Muscle of back (tissue), 11 donors: ENCODE measurements around the gene ALDOB. TPM values are rescaled to one million over a fixed set of nuclear protein-coding genes. Genes with fewer than 3 reads are reported as not detected.
"Not testable (repeated sequence)": the region's sequence is repeated elsewhere in the genome, so short reads cannot be mapped to it uniquely, and the experiment has no call there.

ENCODE experiments used
- DNase-seq, 3 donors: peaks; one replicate each; pipeline versions ENCODE4 v3.0.0 to v3.0.0-alpha.2; 2013
- polyA plus RNA-seq, 10 donors: library from polyadenylated mRNA; unstranded; fragments of 120-200 nt; gene quantifications; one replicate each; pipeline ENCODE4 v1.2.1, GENCODE V29; 2013; ENCODE audit not compliant: insufficient read length in 10 of 10

ALDOB gene
- polyA plus RNA-seq, 10 donors, result 0.23 to 1.5 (median 0.46) TPM; not detected in 1

DNA sequence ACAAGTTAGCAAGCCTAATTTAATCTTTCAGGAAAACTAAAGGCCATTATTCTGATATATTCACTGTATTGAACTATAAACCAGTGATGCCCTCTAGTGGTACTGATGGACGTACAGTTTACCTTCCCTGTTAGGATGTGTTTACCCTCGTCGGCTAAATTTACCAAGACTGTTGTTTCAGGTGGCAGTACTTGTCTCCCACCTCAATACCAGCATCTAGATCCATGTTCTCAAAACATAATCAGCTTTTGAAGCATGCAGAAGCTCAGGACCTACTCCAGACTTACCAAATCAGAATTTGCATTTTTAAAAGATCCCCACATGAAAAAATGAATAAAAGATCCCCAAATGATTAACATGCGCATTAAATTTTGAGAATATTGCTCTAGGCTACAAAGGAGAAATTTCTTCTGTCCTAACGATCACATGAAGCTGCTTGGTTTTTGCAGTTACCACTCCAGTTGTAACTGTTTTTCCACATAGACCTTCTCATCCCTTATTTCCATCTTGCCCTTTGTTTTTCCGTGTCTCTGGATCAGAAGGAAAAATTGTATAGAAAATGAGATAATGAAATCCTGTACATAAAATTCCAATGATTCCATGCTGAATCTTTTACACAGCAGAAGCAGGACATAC is 47.6 kb downstream of the ALDOB start:
- DNase-seq, result peak in 2 of 3 donors; percentile 15 to 34

DNA sequence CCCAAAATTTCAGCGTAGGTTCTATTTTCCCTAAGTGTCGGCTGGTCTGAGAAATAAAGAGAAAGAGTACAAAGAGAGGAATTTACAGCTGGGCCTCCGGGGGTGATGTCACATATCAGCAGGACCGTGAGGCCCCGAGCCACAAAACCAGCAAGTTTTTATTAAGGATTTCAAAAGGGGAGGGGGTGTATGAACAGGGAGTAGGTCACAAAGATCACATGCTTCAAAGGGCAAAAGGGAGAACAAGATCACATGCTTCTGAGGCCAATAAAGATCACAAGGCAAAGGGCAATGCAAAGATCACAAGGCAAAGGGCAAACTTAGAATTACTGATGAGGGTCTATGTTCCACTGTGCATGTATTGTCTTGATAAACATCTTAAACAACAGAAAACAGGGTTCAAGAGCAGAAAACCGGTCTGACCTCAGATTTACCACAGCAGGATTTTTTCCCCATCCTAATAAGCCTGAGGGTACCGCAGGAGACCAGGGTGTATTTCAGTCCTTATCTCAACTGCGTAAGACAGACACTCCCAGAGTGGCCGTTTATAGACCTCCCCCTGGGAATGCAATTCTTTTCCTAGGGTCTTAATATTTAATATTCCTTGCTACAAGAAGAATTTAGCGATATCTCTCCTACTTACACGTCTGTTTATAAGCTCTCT is 50.6 kb downstream of the ALDOB start, which contains the start of gene BAAT:
Gene BAAT (minus strand): TSS at position 134 of the 664 bp plus-strand sequence. CDS start 13,602 bp downstream, outside the sequence.
- DNase-seq, result not testable (repeated sequence)

DNA sequence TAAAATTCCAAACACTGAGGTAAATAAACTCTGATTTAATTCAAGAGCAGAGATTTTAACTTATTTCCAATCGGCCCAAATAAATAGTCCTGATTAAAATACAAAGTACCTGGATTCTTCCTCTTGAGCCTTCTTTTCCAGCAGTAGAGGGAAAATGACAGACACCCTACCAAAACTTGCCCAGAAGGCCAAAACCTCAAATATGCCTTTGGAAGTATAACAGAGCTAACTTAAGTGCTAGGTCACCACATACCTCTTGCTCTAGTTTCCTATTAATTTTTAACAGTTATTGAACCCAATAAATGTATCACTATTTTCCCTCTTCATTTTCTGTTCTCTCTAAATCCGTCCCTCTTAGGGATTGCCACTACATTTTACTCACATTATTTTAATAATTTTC is 52.2 kb downstream of the ALDOB start:
- no peak for DNase-seq

DNA sequence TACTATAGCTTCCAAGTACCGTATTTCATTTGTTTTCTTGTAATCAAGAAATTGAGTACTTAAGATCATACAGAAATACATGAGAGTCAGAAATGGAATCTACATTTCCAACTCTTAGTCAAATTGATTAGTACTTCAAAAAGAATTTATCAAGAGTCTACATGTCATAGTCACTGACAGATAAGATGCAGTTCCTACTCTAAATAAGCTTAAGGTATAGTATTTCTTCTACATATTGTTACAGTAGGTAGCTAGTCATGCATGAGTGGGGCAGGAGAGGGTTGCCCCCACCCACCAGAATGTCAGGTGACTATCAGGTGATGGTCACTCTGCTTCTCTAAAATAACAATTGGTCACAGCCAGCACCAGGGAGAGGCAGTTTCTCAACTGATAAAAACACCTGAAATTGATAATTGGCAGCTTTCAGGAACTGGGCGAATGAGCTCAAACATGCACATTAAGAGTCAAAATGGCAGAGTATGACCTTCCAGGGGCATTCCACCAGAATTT is 53.7 kb downstream of the ALDOB start:
- no peak for DNase-seq

DNA sequence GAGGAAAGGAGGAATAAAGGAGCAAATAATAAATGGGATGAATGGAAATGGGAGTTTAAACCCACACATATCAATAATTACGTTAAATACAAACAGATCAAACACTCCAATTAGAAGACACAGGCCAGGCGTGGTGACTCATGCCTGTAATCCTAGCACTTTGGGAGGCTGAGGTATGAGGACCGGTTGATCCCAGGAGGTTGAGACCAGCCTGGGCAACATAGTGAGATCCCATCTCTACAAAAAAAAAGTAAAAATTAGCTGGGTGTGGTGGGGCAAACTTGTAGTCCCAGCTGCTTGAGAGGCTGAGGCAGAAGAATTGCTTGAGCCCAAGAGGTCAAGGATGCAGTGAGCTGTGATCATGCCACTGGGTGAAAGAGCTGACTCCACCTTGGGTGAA is 54.5 kb downstream of the ALDOB start:
- DNase-seq, result no peak

DNA sequence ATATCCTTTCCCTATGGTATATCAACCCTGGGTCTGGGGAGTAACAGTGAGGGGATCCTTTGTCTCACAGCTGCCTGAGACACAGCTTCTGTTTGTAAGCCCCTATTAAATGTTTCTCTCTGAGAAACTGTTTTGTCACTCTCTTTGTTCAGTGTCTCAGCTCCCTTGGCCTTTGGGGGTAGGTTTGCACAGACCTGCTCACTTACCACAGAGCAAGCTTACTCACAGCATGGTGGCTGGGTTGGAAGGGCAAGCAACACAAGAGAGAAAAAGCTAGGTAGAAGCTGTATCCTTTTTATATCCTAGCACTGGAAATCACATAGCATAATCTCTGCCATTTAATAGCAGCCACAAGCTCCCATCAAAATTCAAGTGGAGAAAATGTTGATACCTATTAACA is 55.3 kb downstream of the ALDOB start:
- DNase-seq, result no peak

DNA sequence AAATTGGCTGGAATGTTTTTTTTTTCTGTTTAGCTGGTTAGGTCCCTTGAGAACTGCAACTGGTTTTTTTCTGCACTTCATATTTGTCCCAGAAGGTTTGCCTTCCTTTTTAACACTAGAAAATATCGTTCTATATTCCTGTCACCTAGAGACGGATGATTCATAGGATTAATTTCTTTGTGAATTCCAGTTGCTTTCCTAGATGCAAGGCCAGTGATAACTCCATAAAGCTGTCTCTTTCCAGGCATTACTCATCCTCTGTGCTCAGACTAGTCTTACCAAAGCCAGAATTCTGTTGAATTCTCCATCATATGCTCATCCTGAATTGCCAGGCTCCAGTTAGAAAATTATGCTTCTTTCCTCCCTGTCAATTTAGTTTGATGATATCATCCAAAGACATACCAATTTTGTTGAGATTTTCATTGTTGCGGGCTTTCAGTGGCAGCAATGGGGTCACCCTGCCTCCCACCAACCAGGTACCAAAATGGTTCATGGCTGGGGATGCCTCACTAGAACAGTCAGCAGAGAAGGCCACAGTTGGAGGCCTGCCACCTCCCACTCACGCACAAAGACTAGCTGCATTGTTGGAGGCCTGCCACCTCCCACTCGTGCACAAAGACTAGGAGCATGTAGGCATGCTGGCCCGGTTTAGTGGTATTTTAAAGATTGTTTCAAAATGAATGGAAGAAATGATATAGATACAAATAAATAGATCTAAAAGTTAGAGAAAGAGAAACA is 59.3 kb downstream of the ALDOB start:
- peak in 1 of 3 donors; percentile 81 for DNase-seq

DNA sequence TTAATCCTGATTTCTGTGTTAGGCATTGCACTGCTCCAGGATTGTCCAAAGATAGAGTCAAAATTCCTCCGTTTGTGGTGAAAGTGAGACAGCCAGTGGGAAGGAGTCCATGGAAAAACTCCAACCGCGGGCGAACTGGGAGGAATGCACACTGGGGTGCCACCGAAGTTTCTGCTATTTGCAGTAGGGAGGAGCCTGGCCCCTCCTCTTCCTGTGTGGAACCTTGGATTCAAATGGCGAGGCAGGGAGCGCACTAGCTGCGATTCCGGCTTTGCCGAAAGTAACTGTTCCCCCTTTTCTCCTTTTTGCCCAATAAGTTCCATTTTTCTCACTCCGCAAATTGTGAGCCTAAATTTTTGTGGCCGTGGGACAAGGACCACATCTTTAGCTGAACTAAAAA is 60.0 kb downstream of the ALDOB start:
- no peak for DNase-seq

DNA sequence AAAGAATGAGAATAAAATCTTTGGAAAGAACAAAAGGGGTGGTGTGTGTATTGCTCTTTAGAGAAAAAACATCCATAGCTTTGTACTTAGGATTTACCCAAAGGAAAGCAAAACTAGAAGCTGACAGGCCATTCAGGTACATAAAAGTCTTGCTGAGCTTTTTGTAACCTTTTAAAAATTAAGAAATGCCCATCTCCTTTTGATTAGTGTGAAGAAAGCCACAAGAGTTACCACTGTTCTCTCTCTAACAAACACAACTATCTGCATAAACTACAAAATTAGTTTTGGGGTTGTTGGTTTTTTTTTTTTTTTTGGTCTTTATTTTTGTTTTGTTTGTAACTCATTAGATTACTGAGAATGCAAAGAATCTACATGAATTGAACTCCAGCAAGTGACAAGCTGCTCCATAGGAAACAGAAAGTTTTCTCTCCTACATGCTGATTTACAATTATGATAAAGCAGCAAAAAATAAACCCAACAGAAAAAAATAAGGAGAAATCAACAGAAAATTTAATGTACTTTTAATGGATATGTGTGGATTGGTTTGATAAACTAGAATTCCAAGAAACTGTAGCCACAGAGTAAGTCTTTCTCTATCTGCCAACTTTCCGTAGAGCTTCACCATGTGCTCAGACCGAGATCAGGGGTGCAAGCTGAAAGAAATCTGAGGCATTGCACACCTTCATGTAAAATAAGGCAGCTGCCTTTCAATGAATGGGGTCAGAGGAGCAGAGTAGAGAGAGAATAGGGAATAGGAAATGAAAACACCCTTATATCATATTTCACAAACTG is 63.1 kb downstream of the ALDOB start:
- DNase-seq, result peak in 1 of 3 donors; percentile 40

DNA sequence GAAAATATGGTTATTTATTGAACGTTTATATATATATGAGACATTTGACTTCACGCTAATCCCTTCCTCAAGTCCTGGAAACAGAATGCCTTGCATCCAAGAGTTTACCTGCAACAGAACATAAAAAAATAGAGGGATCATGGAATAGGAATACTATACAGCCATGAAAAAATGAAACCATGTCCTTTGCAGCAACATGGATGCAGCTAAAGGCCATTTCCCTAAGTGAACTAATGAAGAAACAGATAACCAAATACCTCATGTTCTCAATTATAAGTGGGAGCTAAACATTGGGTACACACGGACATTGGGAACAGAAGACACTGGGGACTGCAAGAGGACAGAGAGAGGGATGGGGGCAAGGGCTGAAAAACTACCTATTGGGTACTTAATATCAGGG is 63.8 kb downstream of the ALDOB start:
- no peak for DNase-seq

Other genes starting within 250 kb of the ALDOB start
- 1 to 10 TPM in 4 of 10 donors, under 1 TPM in 6; 0.44 to 1.4 (median 0.76) TPM for gene BAAT, start 50.8 kb downstream of the ALDOB start, polyA plus RNA-seq
- 10 to 100 TPM; 14.8 to 17.7 (median 16.3) TPM for gene MRPL50, start 37.2 kb downstream of the ALDOB start, polyA plus RNA-seq
- 10 to 100 TPM; 16.4 to 25.5 (median 21.6) TPM for gene ZNF189, start 36.9 kb downstream of the ALDOB start, polyA plus RNA-seq
- gene RNF20, start 98.1 kb upstream of the ALDOB start, polyA plus RNA-seq, result 10 to 100 TPM; 31.5 to 45.1 (median 36.3) TPM
- gene PPP3R2, start 159.2 kb upstream of the ALDOB start, polyA plus RNA-seq, result under 1 TPM in 1 of 10 donors, not detected in 9; 0.09 TPM